Kidney (tissue), 14 donors: ENCODE measurements around the gene CFAP58. TPM values are rescaled to one million over a fixed set of nuclear protein-coding genes. Genes with fewer than 3 reads are reported as not detected.

ENCODE experiments used
- DNase-seq, 5 donors: peaks; one replicate each; pipeline ENCODE4 v3.0.0-alpha.2; 2013 to 2020
- FAIRE-seq: peaks from 2 replicates; lab custom pipeline; 2012; peaks lifted over from hg19 to GRCh38; lab: Jason Lieb, UNC
- H3K27ac ChIP-seq, 2 donors: one replicate each; pipeline ENCODE4 v1.7.0; 2013; ENCODE audit warnings: low read depth in 2 of 2, low read length in 2 of 2, inconsistent platforms in 1 of 2
- H3K27me3 ChIP-seq: one replicate; pipeline ENCODE4 v1.7.1; 2013; ENCODE audit warnings: low read length, inconsistent platforms; ENCODE audit not compliant: control insufficient read depth, insufficient read depth
- H3K36me3 ChIP-seq, 3 donors: one replicate each; pipeline versions ENCODE4 v1.7.0 to v1.7.1; 2013; ENCODE audit warnings: low read length in 3 of 3, control low read depth in 1 of 3, inconsistent platforms in 1 of 3; ENCODE audit not compliant: insufficient read depth in 3 of 3, control insufficient read depth in 2 of 3
- H3K4me1 ChIP-seq, 3 donors: one replicate each; pipeline versions ENCODE4 v1.7.0 to v1.7.1; 2013; ENCODE audit warnings: low read length in 3 of 3, inconsistent platforms in 1 of 3, low read depth in 1 of 3; ENCODE audit not compliant: control insufficient read depth in 2 of 3, insufficient read depth in 2 of 3
- H3K4me3 ChIP-seq, 3 donors: one replicate each; pipeline versions ENCODE4 v1.7.0 to v1.8.1; 2013; ENCODE audit warnings: low read length in 3 of 3, control low read depth in 1 of 3, inconsistent platforms in 1 of 3
- H3K9ac ChIP-seq, 3 donors: one replicate each; pipeline versions ENCODE4 v1.7.0 to v1.7.1; 2013; ENCODE audit warnings: low read length in 3 of 3, control low read depth in 1 of 3, inconsistent platforms in 1 of 3
- H3K9me3 ChIP-seq, 3 donors: one replicate each; pipeline versions ENCODE4 v1.7.0 to v1.7.1; 2013; ENCODE audit warnings: low read length in 3 of 3, control low read depth in 1 of 3, inconsistent platforms in 1 of 3; ENCODE audit not compliant: control insufficient read depth in 2 of 3, insufficient read depth in 1 of 3
- intact Hi-C: fragments of 100-400 bp; cut with DNase I; formaldehyde crosslinking; loops from one replicate; pipeline ENCODE4 v1.11.1; 2022
- polyA plus RNA-seq: library from polyadenylated mRNA; stranded (reverse); fragments of 350-450 nt; fragmentation: Illumina TruSeq; extraction: RNeasy Lipid Tissue Mini Kit (QIAGEN cat#74804); gene quantifications from one replicate; pipeline ENCODE4 v1.2.3, GENCODE V29; 2014; ENCODE audit warnings: low read depth, low replicate concordance; ENCODE audit not compliant: insufficient read depth
- total RNA-seq: library from RNA; stranded (reverse); fragmentation: NEBNext Ultra II Directional; extraction: Animal tissue kit (Norgen Biotek cat#: 25700); gene quantifications from one replicate; pipeline ENCODE4 v1.2.1, GENCODE V29; 2021
- TF ChIP-seq, protein P1 (sequence below): IDR thresholded peaks from 3 replicates; pipeline ENCODE4 v1.5.1; 2012; ENCODE audit warnings: mild to moderate bottlenecking, moderate library complexity, borderline replicate concordance; ENCODE audit not compliant: insufficient read depth; ENCODE audit errors: extremely low read depth
- donor health status: control.
- donor health status: control.
- donor health status: control.
- donor health status: control.
- donor health status: control.
- donor health status: DM: yes; HTN: yes; CAD: no.
- donor health status: Normal renal cell carcinoma (clear cell type).

Gene CFAP58
- total and polyA plus RNA-seq, 2 donors from 2014 or later: 0.19 to 0.35 TPM

DNA sequence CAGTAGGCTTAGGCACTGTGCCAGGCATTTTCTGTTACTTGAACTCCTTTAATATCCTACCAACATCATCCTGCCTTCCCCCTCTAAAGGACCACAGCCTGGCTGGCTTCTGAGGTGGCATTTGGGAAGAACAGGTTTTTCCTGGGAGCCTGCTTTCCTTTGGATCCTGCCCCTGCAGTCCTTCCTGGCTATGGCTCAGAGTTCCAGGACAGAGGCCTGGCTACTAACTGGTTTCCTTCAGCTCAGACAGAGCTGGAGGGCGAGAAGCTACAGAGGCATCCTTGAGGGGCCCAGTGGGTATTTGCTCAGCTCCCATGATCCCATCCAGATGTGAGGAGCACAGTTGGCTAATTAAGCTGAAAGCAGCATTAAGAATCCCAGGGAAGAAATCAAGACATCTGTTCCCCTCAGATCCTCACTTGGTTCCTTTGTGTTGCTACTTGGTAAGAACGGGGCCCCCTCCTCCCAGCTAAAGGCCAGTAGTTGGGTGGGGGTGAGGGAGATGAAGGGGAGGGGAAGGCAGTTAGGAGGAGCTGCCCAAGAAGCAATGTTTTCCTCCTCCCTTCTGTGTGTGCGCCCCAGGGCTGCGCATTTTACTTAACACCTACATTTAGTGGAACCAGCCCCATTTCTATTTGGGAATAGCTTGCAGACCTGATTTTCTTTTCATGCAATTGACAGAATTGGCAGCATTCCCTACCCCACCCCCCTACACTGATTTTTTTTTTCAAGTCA is 144.9 kb downstream of the CFAP58 start:
- intact Hi-C loops: no loop called here
- Histone ChIP-seq H3K4me3 (no peak overlapping the region), H3K27me3 (no peaks in the 10 kb centered on the region), H3K9me3 (no peaks in the 10 kb centered on the region), H3K9ac (no peak overlapping the region), H3K4me1 (no peaks in the 10 kb centered on the region), H3K27ac (no peak overlapping the region), H3K36me3 (no peaks in the 10 kb centered on the region)
- FAIRE-seq (no peak), DNase-seq (no peak)
- TF ChIP-seq, protein P1, sequence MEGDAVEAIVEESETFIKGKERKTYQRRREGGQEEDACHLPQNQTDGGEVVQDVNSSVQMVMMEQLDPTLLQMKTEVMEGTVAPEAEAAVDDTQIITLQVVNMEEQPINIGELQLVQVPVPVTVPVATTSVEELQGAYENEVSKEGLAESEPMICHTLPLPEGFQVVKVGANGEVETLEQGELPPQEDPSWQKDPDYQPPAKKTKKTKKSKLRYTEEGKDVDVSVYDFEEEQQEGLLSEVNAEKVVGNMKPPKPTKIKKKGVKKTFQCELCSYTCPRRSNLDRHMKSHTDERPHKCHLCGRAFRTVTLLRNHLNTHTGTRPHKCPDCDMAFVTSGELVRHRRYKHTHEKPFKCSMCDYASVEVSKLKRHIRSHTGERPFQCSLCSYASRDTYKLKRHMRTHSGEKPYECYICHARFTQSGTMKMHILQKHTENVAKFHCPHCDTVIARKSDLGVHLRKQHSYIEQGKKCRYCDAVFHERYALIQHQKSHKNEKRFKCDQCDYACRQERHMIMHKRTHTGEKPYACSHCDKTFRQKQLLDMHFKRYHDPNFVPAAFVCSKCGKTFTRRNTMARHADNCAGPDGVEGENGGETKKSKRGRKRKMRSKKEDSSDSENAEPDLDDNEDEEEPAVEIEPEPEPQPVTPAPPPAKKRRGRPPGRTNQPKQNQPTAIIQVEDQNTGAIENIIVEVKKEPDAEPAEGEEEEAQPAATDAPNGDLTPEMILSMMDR: no peak

DNA sequence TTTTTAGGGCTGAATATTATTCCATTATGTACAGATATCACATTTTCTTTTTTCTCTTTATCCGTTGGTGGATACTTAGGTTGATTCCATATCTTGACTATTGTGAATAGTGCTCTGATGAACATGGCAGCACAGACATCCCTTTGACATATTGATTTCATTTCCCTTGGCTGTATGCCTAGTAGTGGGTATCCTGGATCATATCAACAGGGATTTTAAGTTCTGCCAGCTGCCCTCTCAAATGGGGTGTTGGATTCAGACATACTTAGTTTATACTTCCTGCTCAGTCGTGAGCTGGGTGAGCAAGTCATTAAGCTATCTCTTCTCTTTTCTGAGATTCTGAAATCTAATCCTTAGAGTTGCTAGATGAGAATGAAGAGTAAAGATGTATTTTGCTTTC is 147.8 kb downstream of the CFAP58 start:
- no peak overlapping the region for H3K4me3 ChIP-seq
- TF ChIP-seq, protein P1: no peak
- no peak overlapping the region for H3K27ac ChIP-seq
- H3K27me3 ChIP-seq: no peaks in the 10 kb centered on the region
- FAIRE-seq (no peak), DNase-seq (no peak)
- no peaks in the 10 kb centered on the region for H3K4me1 ChIP-seq
- intact Hi-C loops: no loop called here
- H3K36me3 ChIP-seq: no peaks in the 10 kb centered on the region
- H3K9me3 ChIP-seq: no peaks in the 10 kb centered on the region
- H3K9ac ChIP-seq: no peak overlapping the region

GRCh38 chr10:104501864-104502579 is 148.4 kb downstream of the CFAP58 start:
- DNase-seq: no peak
- intact Hi-C loops: no loop called here
- no peaks in the 10 kb centered on the region for H3K4me1 ChIP-seq
- TF ChIP-seq, protein P1: no peak
- H3K9ac ChIP-seq: no peak overlapping the region
- no peak overlapping the region for H3K27ac ChIP-seq
- no peaks in the 10 kb centered on the region for H3K9me3 ChIP-seq
- H3K27me3 ChIP-seq: no peaks in the 10 kb centered on the region
- no peak for FAIRE-seq
- no peak overlapping the region for H3K4me3 ChIP-seq
- H3K36me3 ChIP-seq: no peaks in the 10 kb centered on the region
